MM.1S (cell line): ENCODE data around the gene CBX2.

ENCODE experiments used
- EZH2 ChIP-seq: fragments of 300-600 bp; sonication (generic); optimal IDR thresholded peaks from 2 replicates; pipeline ENCODE3; 2017; ENCODE audit warnings: low read depth, mild to moderate bottlenecking, antibody characterized with exemption, low read length, mixed read lengths
- TF ChIP-seq, protein P1 (sequence below): fragments of 300-600 bp; sonication (generic); IDR thresholded peaks from 2 replicates; pipeline ENCODE4 v1.5.1; 2016; ENCODE audit warnings: antibody characterized with exemption, low read length, mixed read lengths

DNA sequence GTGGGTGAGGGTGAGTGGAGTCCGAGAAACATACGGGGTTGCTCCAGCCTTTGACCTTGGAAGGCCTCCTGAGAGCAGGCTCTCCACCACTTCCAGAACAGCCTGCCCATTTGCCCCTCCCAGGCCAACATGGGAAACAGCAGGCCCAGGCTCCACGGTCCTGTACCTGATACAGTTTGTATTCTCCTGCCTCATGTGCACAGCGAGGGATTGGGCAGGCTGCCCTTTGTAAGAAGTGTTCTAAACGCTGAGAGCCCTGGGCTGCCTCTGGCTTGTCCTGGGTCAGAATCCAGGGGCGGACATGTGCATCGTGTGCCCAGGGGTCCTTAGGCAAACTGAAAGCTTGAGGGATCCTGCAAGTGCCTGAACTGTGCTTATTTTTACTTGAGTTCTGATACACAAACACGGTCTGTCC, 3.4 kb upstream of the CBX2 start:
- TF ChIP-seq, protein P1, sequence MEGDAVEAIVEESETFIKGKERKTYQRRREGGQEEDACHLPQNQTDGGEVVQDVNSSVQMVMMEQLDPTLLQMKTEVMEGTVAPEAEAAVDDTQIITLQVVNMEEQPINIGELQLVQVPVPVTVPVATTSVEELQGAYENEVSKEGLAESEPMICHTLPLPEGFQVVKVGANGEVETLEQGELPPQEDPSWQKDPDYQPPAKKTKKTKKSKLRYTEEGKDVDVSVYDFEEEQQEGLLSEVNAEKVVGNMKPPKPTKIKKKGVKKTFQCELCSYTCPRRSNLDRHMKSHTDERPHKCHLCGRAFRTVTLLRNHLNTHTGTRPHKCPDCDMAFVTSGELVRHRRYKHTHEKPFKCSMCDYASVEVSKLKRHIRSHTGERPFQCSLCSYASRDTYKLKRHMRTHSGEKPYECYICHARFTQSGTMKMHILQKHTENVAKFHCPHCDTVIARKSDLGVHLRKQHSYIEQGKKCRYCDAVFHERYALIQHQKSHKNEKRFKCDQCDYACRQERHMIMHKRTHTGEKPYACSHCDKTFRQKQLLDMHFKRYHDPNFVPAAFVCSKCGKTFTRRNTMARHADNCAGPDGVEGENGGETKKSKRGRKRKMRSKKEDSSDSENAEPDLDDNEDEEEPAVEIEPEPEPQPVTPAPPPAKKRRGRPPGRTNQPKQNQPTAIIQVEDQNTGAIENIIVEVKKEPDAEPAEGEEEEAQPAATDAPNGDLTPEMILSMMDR = no peak
- no peak for TF ChIP-seq EZH2
